GM15510 (cell line): ENCODE results near the gene CD164L2.
A peak's percentile ranks its signal among the peaks of the same experiment; 100 is the strongest.

Source experiments
- POLR2A ChIP-seq: IDR thresholded peaks from 3 replicates; pipeline ENCODE4 v1.6.1; 2011; ENCODE audit warnings: borderline replicate concordance; ENCODE audit not compliant: insufficient read length; ENCODE audit errors: extremely low read depth

CD164L2 gene

GRCh38 chr1:27374362-27375086 lies 8.6 kb downstream of the CD164L2 start, which contains the start of gene FCN3:
Gene FCN3, minus strand, starts transcription at chr1:27374824. Its CDS starts 6 bp downstream, at chr1:27374818.
- TF ChIP-seq POLR2A: no peak

- TF ChIP-seq POLR2A: no peak
These were observed 10.1 kb downstream of the CD164L2 start for GRCh38 chr1:27372808-27373690.

- TF ChIP-seq POLR2A: no peak
These were observed 10.9 kb downstream of the CD164L2 start for GRCh38 chr1:27372022-27372807.

- TF ChIP-seq POLR2A: no peak
These were observed 14.1 kb downstream of the CD164L2 start for GRCh38 chr1:27368869-27369582.

GRCh38 chr1:27367160-27367650 lies 15.9 kb downstream of the CD164L2 start:
- TF ChIP-seq POLR2A: no peak

GRCh38 chr1:27366411-27367159 lies 16.5 kb downstream of the CD164L2 start, which contains the start of gene MAP3K6:
Gene MAP3K6, minus strand, starts transcription at chr1:27366961. Its CDS starts 364 bp downstream, at chr1:27366597.
- no peak for TF ChIP-seq POLR2A

GRCh38 chr1:27366113-27366410 lies 17.1 kb downstream of the CD164L2 start:
- TF ChIP-seq POLR2A: no peak

GRCh38 chr1:27365372-27366112 lies 17.6 kb downstream of the CD164L2 start:
- peak; percentile 44 for TF ChIP-seq POLR2A

- no peak for TF ChIP-seq POLR2A
These were observed 18.3 kb downstream of the CD164L2 start for GRCh38 chr1:27364696-27365371.

GRCh38 chr1:27363766-27364695 lies 19.1 kb downstream of the CD164L2 start:
- no peak for TF ChIP-seq POLR2A

GRCh38 chr1:27361553-27361952 lies 21.6 kb downstream of the CD164L2 start:
- no peak for TF ChIP-seq POLR2A

GRCh38 chr1:27361044-27361402 lies 22.1 kb downstream of the CD164L2 start:
- TF ChIP-seq POLR2A: no peak
